ENCODE data around the gene SMURF1. TPM values are rescaled to one million over a fixed set of nuclear protein-coding genes. Genes with fewer than 3 reads are reported as not detected.

Gene SMURF1
- total RNA-seq, 1 donor from 2014 or later: 9.9 TPM

DNA sequence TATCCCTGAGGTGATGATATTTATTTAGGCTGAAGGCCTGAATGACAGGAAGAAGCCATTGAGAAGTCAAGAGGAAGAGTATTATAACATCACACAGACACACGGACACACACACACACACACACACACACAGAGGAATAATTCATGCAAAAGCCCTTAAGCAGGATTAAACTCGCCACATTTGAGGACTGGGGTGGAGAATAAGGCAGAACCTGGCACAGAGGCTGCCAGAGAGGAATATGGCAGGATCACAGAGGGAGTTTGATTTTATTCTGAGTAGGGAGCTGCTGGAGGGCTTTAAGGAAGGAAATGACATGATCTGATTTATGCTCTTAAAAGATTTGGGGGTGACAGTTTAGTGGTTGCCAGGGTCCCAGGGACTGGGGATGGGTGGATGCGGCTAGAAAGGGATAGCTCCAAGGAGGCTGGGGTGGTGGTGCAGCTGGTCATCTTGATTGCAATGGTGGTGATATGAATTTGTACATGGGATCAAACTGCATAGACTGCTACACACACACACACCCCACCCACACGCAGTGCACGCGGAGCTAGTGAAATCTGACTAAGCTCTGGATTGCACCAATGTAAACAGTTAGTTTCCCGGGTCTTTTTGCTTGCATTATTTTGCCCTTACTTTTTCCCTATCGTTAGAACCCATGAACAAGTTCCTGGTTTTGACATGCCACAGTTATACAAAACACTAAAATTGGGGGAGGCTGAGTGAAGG is 11.2 kb downstream of the SMURF1 start:
- no peak overlapping the region for H3K27ac ChIP-seq (ENCODE audit: low read depth, low read length)
- H3K4me3 ChIP-seq (ENCODE audit: low read length in 3 of 3): no peak overlapping the region
- H3K27me3 ChIP-seq (ENCODE audit: control insufficient read depth in 3 of 3, insufficient read depth in 3 of 3, low read length in 3 of 3): no peaks in the 10 kb centered on the region
- no peaks in the 10 kb centered on the region for H3K36me3 ChIP-seq (ENCODE audit: control insufficient read depth in 3 of 3, insufficient read depth in 3 of 3, low read length in 3 of 3)
- H3K9me3 ChIP-seq (ENCODE audit: control insufficient read depth in 3 of 3, low read length in 3 of 3): no peaks in the 10 kb centered on the region
- no peak overlapping the region for H3K9ac ChIP-seq (ENCODE audit: low read depth in 1 of 3, low read length in 3 of 3)
- peaks cover 9 to 10% (median 9%) of the 10 kb centered on the region in 3 donors for H3K4me1 ChIP-seq (ENCODE audit: control insufficient read depth in 3 of 3, insufficient read depth in 3 of 3, low read length in 3 of 3)

DNA sequence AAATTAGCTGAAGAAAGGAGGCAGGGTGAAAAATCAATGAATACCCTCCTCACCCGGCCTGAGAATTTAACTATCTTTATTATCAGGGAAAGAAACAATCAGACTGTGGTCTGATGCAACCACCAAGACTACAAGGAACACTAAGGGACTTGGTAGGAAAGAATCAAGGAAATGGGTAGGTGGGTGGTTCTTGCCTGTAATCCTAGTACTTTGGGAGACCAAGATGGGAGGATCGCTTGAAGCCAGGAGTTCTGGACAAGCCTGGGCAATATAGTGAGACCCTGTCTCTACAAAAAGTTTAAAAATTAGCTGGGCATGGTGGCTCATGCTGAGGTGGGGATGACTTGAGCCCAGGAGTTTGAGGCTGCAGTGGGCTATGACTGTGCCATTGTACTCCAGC is 12.6 kb downstream of the SMURF1 start:
- H3K9me3 ChIP-seq (ENCODE audit: control insufficient read depth in 3 of 3, low read length in 3 of 3): no peaks in the 10 kb centered on the region
- no peak overlapping the region for H3K9ac ChIP-seq (ENCODE audit: low read depth in 1 of 3, low read length in 3 of 3)
- no peaks in the 10 kb centered on the region for H3K27me3 ChIP-seq (ENCODE audit: control insufficient read depth in 3 of 3, insufficient read depth in 3 of 3, low read length in 3 of 3)
- no peak overlapping the region for H3K4me3 ChIP-seq (ENCODE audit: low read length in 3 of 3)
- no peak overlapping the region for H3K27ac ChIP-seq (ENCODE audit: low read depth, low read length)
- H3K36me3 ChIP-seq (ENCODE audit: control insufficient read depth in 3 of 3, insufficient read depth in 3 of 3, low read length in 3 of 3): no peaks in the 10 kb centered on the region
- peaks cover 3 to 9% (median 5%) of the 10 kb centered on the region in 3 donors for H3K4me1 ChIP-seq (ENCODE audit: control insufficient read depth in 3 of 3, insufficient read depth in 3 of 3, low read length in 3 of 3)

DNA sequence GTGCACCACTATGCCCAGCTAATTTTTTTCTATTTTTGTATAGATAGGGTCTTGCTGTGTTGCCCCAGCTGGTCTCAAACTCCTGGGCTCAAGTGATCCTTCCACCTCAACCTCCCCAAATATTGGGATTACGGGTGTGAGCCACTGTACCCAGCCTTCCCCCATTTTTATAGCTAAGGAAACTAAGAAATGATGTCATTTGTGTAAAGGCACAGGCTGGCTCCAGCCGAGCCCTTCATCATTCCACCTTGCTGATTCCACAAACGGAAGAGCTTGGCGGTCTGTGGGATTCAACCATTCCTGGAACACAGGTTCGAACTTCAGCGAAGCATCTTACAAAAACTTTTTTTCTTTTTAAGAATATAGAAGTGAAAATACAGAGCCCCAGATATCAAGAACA is 14.4 kb downstream of the SMURF1 start:
- Histone ChIP-seq H3K27me3 (ENCODE audit: control insufficient read depth in 3 of 3, insufficient read depth in 3 of 3, low read length in 3 of 3) (no peaks in the 10 kb centered on the region), H3K4me1 (ENCODE audit: control insufficient read depth in 3 of 3, insufficient read depth in 3 of 3, low read length in 3 of 3) (peaks cover 3 to 16% (median 5%) of the 10 kb centered on the region in 3 donors), H3K9ac (ENCODE audit: low read depth in 1 of 3, low read length in 3 of 3) (no peak overlapping the region), H3K9me3 (ENCODE audit: control insufficient read depth in 3 of 3, low read length in 3 of 3) (no peaks in the 10 kb centered on the region), H3K36me3 (ENCODE audit: control insufficient read depth in 3 of 3, insufficient read depth in 3 of 3, low read length in 3 of 3) (no peaks in the 10 kb centered on the region), H3K4me3 (ENCODE audit: low read length in 3 of 3) (no peak overlapping the region), H3K27ac (ENCODE audit: low read depth, low read length) (no peak overlapping the region)

DNA sequence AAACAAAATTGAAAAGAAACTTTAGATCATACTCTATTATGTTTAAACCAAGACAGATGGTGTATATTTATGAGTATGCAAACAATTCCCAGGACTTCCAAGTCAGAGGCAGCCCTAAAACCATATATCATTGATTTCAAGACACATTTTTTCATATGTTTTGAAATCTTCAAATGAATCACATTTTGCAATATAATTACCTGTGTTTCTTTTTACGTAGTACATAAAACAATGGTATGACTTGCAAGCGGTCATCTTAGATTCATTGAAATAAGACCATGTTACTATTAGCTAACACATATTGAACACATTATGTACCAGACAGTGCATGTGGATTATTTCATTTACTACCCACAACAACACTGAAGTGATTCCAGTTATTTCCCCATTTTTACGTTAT is 14.9 kb downstream of the SMURF1 start:
- no peaks in the 10 kb centered on the region for H3K36me3 ChIP-seq (ENCODE audit: control insufficient read depth in 3 of 3, insufficient read depth in 3 of 3, low read length in 3 of 3)
- H3K27me3 ChIP-seq (ENCODE audit: control insufficient read depth in 3 of 3, insufficient read depth in 3 of 3, low read length in 3 of 3): no peaks in the 10 kb centered on the region
- H3K9ac ChIP-seq (ENCODE audit: low read depth in 1 of 3, low read length in 3 of 3): no peak overlapping the region
- H3K4me1 ChIP-seq (ENCODE audit: control insufficient read depth in 3 of 3, insufficient read depth in 3 of 3, low read length in 3 of 3): peaks cover 8 to 21% (median 10%) of the 10 kb centered on the region in 3 donors
- no peaks in the 10 kb centered on the region for H3K9me3 ChIP-seq (ENCODE audit: control insufficient read depth in 3 of 3, low read length in 3 of 3)
- H3K4me3 ChIP-seq (ENCODE audit: low read length in 3 of 3): no peak overlapping the region
- H3K27ac ChIP-seq (ENCODE audit: low read depth, low read length): no peak overlapping the region

DNA sequence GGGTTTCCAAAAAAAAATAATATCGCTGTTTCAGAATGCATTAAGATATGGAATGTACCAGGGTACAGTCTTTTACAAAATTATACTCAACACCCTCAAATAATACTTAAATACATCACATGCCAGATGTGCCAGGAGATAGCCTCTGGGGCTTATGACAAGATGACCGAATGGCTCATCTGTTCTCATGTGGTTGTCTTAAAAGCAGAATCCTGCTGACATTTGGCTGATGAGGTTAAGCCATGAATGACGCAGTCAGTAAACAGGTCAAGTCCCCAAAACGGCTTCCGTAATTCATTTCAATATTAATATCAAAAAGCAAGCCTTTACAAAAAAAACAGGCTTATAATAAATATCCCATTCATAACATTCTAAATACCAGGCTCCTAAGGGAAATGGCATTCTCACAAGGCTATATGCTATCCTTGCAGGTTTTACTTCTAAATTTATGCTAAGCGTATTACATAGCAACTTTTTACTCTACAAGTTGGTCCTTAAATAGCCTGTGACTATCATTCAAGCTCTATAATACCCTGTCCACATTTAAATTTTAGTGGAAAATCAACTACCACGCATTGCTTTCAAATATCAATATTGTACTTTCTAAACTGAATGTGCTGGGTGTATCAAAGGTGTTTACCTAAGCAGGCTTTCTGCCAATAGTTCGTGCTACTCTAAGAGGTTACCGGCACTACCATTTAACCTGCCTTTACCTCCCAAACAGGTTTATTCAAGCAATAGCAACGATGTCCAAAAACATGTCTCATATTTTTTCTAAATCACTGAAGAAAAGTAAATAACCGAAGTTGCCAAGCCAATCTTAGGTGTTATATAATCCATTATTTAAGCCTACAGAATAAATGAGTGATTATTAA is 15.6 kb downstream of the SMURF1 start:
- H3K9ac ChIP-seq (ENCODE audit: low read depth in 1 of 3, low read length in 3 of 3): no peak overlapping the region
- no peaks in the 10 kb centered on the region for H3K36me3 ChIP-seq (ENCODE audit: control insufficient read depth in 3 of 3, insufficient read depth in 3 of 3, low read length in 3 of 3)
- peak overlapping the region; percentile 15 for H3K27ac ChIP-seq (ENCODE audit: low read depth, low read length)
- H3K27me3 ChIP-seq (ENCODE audit: control insufficient read depth in 3 of 3, insufficient read depth in 3 of 3, low read length in 3 of 3): no peaks in the 10 kb centered on the region
- no peaks in the 10 kb centered on the region for H3K9me3 ChIP-seq (ENCODE audit: control insufficient read depth in 3 of 3, low read length in 3 of 3)
- H3K4me3 ChIP-seq (ENCODE audit: low read length in 3 of 3): no peak overlapping the region
- peaks cover 12 to 23% (median 14%) of the 10 kb centered on the region in 3 donors for H3K4me1 ChIP-seq (ENCODE audit: control insufficient read depth in 3 of 3, insufficient read depth in 3 of 3, low read length in 3 of 3)

DNA sequence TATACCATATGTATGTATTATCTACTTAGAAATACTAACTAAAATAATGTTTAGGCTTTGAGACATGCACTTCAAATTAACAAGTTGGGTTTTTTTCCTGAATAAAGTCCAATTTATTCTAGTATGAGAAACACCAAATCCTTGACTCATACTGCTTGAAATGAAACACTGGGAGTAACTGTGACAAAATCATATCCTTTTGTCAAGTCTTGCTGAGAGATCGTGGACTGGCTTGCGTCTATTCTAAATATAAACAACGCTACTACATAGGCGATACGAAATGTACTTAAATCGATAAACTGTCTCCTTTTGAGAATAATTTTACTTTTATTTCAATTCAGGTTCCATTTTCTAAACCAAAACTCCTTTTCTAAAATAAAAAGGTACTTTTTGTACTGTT is 16.3 kb downstream of the SMURF1 start:
- no peaks in the 10 kb centered on the region for H3K36me3 ChIP-seq (ENCODE audit: control insufficient read depth in 3 of 3, insufficient read depth in 3 of 3, low read length in 3 of 3)
- H3K4me1 ChIP-seq (ENCODE audit: control insufficient read depth in 3 of 3, insufficient read depth in 3 of 3, low read length in 3 of 3): peaks cover 12 to 24% (median 14%) of the 10 kb centered on the region in 3 donors
- H3K27ac ChIP-seq (ENCODE audit: low read depth, low read length): peak overlapping the region; percentile 15
- no peak overlapping the region for H3K9ac ChIP-seq (ENCODE audit: low read depth in 1 of 3, low read length in 3 of 3)
- no peaks in the 10 kb centered on the region for H3K9me3 ChIP-seq (ENCODE audit: control insufficient read depth in 3 of 3, low read length in 3 of 3)
- no peak overlapping the region for H3K4me3 ChIP-seq (ENCODE audit: low read length in 3 of 3)
- no peaks in the 10 kb centered on the region for H3K27me3 ChIP-seq (ENCODE audit: control insufficient read depth in 3 of 3, insufficient read depth in 3 of 3, low read length in 3 of 3)

DNA sequence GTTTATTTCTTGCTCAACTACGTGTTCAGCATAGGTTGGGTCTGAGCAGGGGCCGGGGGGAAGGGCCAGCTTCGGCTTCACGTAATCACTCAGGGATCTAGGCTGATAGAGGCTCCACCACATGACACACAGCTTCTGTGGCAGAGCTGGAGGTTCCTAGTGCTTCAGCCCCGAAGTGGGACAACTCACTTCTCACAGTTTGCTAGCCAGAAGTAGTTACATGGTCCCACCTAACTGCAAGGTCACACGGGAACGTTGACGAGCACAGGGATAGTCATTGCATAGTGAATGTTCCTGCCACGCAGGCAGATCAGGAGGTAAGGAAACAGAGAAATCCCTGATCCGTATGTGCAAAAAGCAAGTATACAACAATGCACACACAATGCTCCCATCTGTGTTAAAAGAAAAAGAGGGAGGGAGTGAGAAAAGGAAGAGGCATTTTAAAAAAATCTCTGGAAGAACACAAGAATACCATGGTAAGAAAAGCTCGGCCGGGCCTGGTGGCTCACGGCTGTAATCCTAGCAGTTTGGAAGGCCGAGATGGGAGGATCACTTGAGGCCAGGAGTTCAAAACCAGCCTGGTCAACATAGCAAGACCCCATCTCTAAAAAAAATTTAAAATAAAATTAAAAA is 16.9 kb downstream of the SMURF1 start:
- peak overlapping the region; percentile 22 for H3K27ac ChIP-seq (ENCODE audit: low read depth, low read length)
- no peaks in the 10 kb centered on the region for H3K27me3 ChIP-seq (ENCODE audit: control insufficient read depth in 3 of 3, insufficient read depth in 3 of 3, low read length in 3 of 3)
- H3K9me3 ChIP-seq (ENCODE audit: control insufficient read depth in 3 of 3, low read length in 3 of 3): no peaks in the 10 kb centered on the region
- H3K9ac ChIP-seq (ENCODE audit: low read depth in 1 of 3, low read length in 3 of 3): no peak overlapping the region
- no peaks in the 10 kb centered on the region for H3K36me3 ChIP-seq (ENCODE audit: control insufficient read depth in 3 of 3, insufficient read depth in 3 of 3, low read length in 3 of 3)
- no peak overlapping the region for H3K4me3 ChIP-seq (ENCODE audit: low read length in 3 of 3)
- peaks cover 9 to 24% (median 14%) of the 10 kb centered on the region in 3 donors for H3K4me1 ChIP-seq (ENCODE audit: control insufficient read depth in 3 of 3, insufficient read depth in 3 of 3, low read length in 3 of 3)

DNA sequence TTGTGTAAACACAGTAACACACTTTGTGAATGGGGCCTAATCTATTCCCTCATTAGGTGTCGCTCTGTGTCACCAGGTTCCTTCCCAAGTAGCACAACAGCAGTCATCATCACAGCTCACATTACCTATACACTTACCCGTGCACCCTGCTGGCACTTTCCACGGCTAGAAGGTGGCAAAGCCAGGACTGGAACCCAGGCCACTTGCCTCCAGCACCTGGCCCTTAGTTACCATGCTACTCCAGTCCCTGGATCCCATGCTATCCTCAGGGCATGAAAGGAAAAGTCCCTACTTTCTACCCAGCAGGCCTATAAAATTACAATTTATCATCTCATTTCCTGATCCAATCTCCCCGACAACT is 18.4 kb downstream of the SMURF1 start:
- no peak overlapping the region for H3K27ac ChIP-seq (ENCODE audit: low read depth, low read length)
- no peaks in the 10 kb centered on the region for H3K36me3 ChIP-seq (ENCODE audit: control insufficient read depth in 3 of 3, insufficient read depth in 3 of 3, low read length in 3 of 3)
- H3K9ac ChIP-seq (ENCODE audit: low read depth in 1 of 3, low read length in 3 of 3): no peak overlapping the region
- H3K27me3 ChIP-seq (ENCODE audit: control insufficient read depth in 3 of 3, insufficient read depth in 3 of 3, low read length in 3 of 3): no peaks in the 10 kb centered on the region
- peaks cover 9 to 24% (median 19%) of the 10 kb centered on the region in 3 donors for H3K4me1 ChIP-seq (ENCODE audit: control insufficient read depth in 3 of 3, insufficient read depth in 3 of 3, low read length in 3 of 3)
- H3K4me3 ChIP-seq (ENCODE audit: low read length in 3 of 3): no peak overlapping the region
- H3K9me3 ChIP-seq (ENCODE audit: control insufficient read depth in 3 of 3, low read length in 3 of 3): no peaks in the 10 kb centered on the region

DNA sequence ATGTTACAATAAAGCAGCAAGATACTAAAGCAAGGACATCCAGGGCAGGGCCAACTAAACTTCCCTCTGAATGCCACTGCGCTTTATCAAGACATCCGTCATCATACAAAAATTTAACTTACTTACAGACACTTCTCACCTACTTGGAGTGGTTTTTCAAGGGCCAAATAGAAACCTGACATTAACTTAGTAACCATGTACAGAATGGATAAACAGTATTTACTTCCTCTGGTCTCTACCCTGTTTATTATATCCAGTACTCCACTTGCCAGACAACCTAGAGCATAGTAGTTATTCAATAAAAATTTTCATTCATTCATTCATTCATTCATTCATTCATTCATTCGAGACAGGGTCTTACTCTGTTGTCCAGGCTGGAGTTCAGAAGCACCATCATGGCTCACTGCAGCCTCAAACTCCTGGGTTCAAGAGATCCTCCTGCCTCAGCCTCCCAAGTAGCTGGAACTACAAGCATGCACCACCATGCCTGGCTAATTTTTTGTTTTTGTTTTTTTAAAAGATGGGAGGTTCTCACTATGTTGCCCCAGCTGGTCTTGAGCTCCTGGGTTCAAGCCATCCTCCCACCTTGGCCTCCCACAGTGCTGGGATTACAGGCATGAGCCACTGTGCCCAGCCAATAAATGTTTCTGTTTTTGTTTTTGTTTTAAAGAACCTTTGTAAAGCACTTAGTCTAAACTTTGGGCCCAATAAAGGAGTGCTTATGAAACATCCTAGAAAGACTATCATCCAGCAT is 19.0 kb downstream of the SMURF1 start:
- H3K36me3 ChIP-seq (ENCODE audit: control insufficient read depth in 3 of 3, insufficient read depth in 3 of 3, low read length in 3 of 3): no peaks in the 10 kb centered on the region
- no peak overlapping the region for H3K27ac ChIP-seq (ENCODE audit: low read depth, low read length)
- H3K4me1 ChIP-seq (ENCODE audit: control insufficient read depth in 3 of 3, insufficient read depth in 3 of 3, low read length in 3 of 3): peaks cover 12 to 28% (median 23%) of the 10 kb centered on the region in 3 donors
- H3K27me3 ChIP-seq (ENCODE audit: control insufficient read depth in 3 of 3, insufficient read depth in 3 of 3, low read length in 3 of 3): no peaks in the 10 kb centered on the region
- no peak overlapping the region for H3K9ac ChIP-seq (ENCODE audit: low read depth in 1 of 3, low read length in 3 of 3)
- peak overlapping the region in 1 of 3 donors; percentile 18 for H3K4me3 ChIP-seq (ENCODE audit: low read length in 3 of 3)
- no peaks in the 10 kb centered on the region for H3K9me3 ChIP-seq (ENCODE audit: control insufficient read depth in 3 of 3, low read length in 3 of 3)
